Caco-2 (cell line): Measurements from ENCODE around the gene ABHD16A. TPM values are rescaled to one million over a fixed set of nuclear protein-coding genes. Genes with fewer than 3 reads are reported as not detected.

Experiments
- BruUV-seq: library from RNA; stranded (reverse); fragments of 400-500 nt; replicated peaks from 2 replicates; lab custom pipeline; 2021; lab: Mats Ljungman, UMichigan
- CTCF ChIA-PET: fragments of 300-600 bp; sonication (Branson Sonifier 250); formaldehyde crosslinking; loops from one replicate; lab custom pipeline; 2022; ENCODE audit warnings: antibody characterized with exemption; lab: Charles Lee
- POLR2A ChIA-PET: fragments of 300-600 bp; sonication (Branson Sonifier 250); formaldehyde crosslinking; loops from one replicate; lab custom pipeline; 2022; ENCODE audit warnings: antibody characterized with exemption; lab: Charles Lee
- DNase-seq, 2 experiments: peaks; one replicate each; pipeline versions ENCODE4 v3.0.0 to v3.0.0-alpha.2; 2020 to 2022
- H3K27me3 ChIP-seq: replicated peaks from 2 replicates; pipeline ENCODE4 v1.6.0; 2011; ENCODE audit warnings: low read length; ENCODE audit not compliant: control insufficient read depth, insufficient read depth
- H3K36me3 ChIP-seq: 2 replicates; pipeline ENCODE4 v1.5.1; 2011; ENCODE audit warnings: low read length; ENCODE audit not compliant: control insufficient read depth, insufficient read depth
- H3K4me1 ChIP-seq: fragments of 250-450 bp; sonication (Bioruptor Pico); 2 replicates; pipeline ENCODE4 v1.5.1; 2020; ENCODE audit warnings: mild to moderate bottlenecking
- H3K4me3 ChIP-seq: 2 replicates; pipeline ENCODE4 v1.5.1; 2011; ENCODE audit warnings: low read depth, mild to moderate bottlenecking, control low read depth, low read length
- H3K9me3 ChIP-seq: fragments of 250-450 bp; sonication (Bioruptor Pico); 2 replicates; pipeline ENCODE4 v1.5.1; 2020; ENCODE audit warnings: mild to moderate bottlenecking, moderate library complexity
- H3K27ac Mint-ChIP-seq: one replicate; pipeline ENCODE4 v1.8.0; 2022; ENCODE audit warnings: mixed read lengths; ENCODE audit not compliant: unreplicated experiment
- H3K27me3 Mint-ChIP-seq: one replicate; pipeline ENCODE4 v1.8.0; 2022; ENCODE audit warnings: mixed read lengths; ENCODE audit not compliant: insufficient read depth, unreplicated experiment
- H3K36me3 Mint-ChIP-seq: one replicate; pipeline ENCODE4 v1.8.0; 2022; ENCODE audit warnings: mild to moderate bottlenecking, mixed read lengths; ENCODE audit not compliant: insufficient read depth, unreplicated experiment
- H3K4me1 Mint-ChIP-seq: one replicate; pipeline ENCODE4 v1.8.0; 2022; ENCODE audit warnings: low read depth, mixed read lengths; ENCODE audit not compliant: unreplicated experiment
- H3K4me3 Mint-ChIP-seq: one replicate; pipeline ENCODE4 v1.8.0; 2022; ENCODE audit warnings: mild to moderate bottlenecking, moderate library complexity, mixed read lengths; ENCODE audit not compliant: unreplicated experiment
- H3K9me3 Mint-ChIP-seq: one replicate; pipeline ENCODE4 v1.8.0; 2022; ENCODE audit warnings: mixed read lengths; ENCODE audit not compliant: unreplicated experiment
- intact Hi-C: fragments of 100-400 bp; cut with micrococcal nuclease; formaldehyde crosslinking; loops from one replicate; pipeline ENCODE4 v1.10.0; 2022; ENCODE audit not compliant: unreplicated experiment
- total RNA-seq: library from RNA; stranded (reverse); gene quantifications from 2 replicates; pipeline ENCODE4 v1.2.3, GENCODE V29; 2022
- TF ChIP-seq, protein P1 (sequence below), 2 experiments: fragments of 200-600 bp in 1 of 2; IDR thresholded peaks; 1 replicate in 1 of 2; 2 replicates in 1 of 2; pipeline versions ENCODE4 v1.5.1 to v1.8.0; 2011 to 2022; ENCODE audit warnings: antibody characterized with exemption in 1 of 2, control low read depth in 1 of 2, inconsistent platforms in 1 of 2, low read depth in 1 of 2, low read length in 1 of 2, mild to moderate bottlenecking in 1 of 2, moderate library complexity in 1 of 2; ENCODE audit not compliant: insufficient read depth in 1 of 2, severe bottlenecking in 1 of 2, unreplicated experiment in 1 of 2

The ABHD16A gene
- total RNA-seq, 1 experiment from 2014 or later = 62.7 TPM

DNA sequence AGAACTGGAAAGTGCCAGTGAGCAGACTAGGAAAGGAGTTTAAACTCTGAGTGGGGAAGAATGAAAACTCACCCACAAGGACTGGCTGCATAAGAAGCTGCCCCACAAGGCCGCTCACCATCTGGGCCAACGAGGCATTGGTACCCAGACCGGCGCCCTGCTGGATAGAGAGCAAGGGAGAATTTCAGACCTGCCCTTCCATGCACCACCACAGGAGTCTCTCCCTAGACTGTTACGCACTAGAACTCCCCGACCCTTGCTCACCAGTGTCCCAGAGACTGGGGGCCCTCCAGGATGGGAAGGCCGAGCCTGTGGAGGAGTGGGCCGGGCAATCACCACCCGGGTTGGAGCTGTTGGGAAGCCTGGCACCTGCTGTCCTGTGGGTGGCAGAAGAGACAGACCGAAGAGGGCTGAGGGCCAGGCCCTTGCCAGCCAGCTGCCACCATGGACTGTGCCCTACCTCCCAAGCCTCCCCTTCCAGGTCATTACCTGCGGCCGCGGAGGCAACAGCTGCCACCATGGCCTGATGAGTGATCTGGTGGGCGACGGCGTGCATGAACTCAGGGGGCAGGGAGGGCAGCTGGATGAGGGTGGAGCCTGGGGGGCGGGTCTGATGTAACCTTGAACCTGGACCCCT, 59.2 kb downstream of the ABHD16A start:
- no peaks in the 10 kb centered on the region for H3K9me3 ChIP-seq
- no peaks in the 10 kb centered on the region for H3K27me3 Mint-ChIP-seq
- POLR2A ChIA-PET = interaction anchor here (1.0 kb wide), 1 partner anchor 12 kb away, joined by 3 read pairs; the partner anchor contains the start of gene APOM
- CTCF ChIA-PET = no interaction called here
- no peaks in the 10 kb centered on the region for H3K4me1 Mint-ChIP-seq
- peaks cover 13% of the 10 kb centered on the region for H3K36me3 ChIP-seq
- intact Hi-C loops = no loop called here
- H3K4me3 Mint-ChIP-seq = no peak overlapping the region
- no peak overlapping the region for H3K27ac Mint-ChIP-seq
- no TSS peak for BruUV-seq
- peaks cover 75% of the 10 kb centered on the region for H3K36me3 Mint-ChIP-seq
- H3K4me3 ChIP-seq = no peak overlapping the region
- TF ChIP-seq, protein P1, sequence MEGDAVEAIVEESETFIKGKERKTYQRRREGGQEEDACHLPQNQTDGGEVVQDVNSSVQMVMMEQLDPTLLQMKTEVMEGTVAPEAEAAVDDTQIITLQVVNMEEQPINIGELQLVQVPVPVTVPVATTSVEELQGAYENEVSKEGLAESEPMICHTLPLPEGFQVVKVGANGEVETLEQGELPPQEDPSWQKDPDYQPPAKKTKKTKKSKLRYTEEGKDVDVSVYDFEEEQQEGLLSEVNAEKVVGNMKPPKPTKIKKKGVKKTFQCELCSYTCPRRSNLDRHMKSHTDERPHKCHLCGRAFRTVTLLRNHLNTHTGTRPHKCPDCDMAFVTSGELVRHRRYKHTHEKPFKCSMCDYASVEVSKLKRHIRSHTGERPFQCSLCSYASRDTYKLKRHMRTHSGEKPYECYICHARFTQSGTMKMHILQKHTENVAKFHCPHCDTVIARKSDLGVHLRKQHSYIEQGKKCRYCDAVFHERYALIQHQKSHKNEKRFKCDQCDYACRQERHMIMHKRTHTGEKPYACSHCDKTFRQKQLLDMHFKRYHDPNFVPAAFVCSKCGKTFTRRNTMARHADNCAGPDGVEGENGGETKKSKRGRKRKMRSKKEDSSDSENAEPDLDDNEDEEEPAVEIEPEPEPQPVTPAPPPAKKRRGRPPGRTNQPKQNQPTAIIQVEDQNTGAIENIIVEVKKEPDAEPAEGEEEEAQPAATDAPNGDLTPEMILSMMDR (IDR thresholded peaks at IDR 0.05; ENCODE audit: insufficient read depth in 1 of 2, low read depth in 1 of 2, low read length in 1 of 2, severe bottlenecking in 1 of 2, unreplicated experiment in 1 of 2) = no peak
- no peaks in the 10 kb centered on the region for H3K4me1 ChIP-seq
- H3K9me3 Mint-ChIP-seq = no peaks in the 10 kb centered on the region
- no peaks in the 10 kb centered on the region for H3K27me3 ChIP-seq
- DNase-seq = no peak

DNA sequence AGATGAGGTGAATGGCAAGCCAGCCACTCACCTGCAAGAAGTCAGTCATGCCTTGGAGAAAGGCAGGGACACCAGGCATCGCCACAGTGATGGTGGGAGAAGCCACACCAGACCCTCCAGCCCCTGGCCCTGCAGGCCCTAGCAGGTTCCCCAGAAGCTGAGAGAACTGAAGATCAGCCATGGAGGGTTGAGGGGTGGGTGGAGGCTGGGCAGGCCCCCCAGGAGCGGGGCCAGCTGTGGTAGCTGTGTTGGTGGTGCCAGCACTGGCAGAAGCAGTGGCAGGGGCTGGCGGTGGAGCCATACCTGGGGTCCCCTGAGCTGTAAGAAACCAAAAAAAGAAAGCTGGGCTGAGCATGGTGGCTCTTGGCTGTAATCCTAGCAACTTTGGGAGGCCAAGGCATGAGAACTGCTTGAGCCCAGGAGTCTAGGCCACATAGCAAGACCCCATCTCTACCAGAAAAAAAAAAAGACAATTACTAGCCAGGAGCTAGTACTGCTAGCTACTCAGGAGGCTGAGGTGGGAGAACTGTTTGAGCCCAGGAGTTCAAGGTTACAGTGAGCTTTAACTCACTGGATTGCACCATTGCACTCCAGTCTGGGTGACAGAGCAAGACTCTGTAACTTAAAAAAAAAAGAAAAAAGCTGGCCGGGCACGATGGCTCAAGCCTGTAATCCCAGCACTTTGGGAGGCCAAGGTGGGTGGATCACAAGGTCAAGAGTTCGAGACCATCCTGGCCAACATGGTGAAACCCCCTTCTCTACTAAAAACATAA, 60.1 kb downstream of the ABHD16A start:
- peaks cover 76% of the 10 kb centered on the region for H3K36me3 Mint-ChIP-seq

DNA sequence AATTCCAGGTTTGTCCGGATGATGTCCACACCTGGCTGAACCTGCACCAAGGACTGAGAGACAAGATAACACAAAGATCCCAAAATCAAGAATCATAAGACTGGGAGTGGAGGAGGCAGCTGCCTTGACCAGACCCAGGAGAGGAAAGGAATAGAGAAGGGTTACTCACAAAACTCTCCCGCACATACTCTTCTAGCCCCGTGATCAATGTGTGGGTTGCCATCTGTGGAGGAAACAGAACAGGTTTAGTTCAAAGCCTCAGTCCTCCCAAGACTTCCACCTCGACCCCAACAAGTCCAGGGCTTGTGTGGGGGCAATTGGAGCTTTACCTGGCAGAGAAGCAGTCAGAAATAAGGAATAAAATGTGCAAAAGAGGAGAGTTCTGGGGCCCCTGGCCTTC, 61.8 kb downstream of the ABHD16A start:
- DNase-seq = no peak
- TF ChIP-seq, protein P1 (IDR thresholded peaks at IDR 0.05; ENCODE audit: insufficient read depth in 1 of 2, low read depth in 1 of 2, low read length in 1 of 2, severe bottlenecking in 1 of 2, unreplicated experiment in 1 of 2) = no peak
- Histone ChIP-seq H3K9me3 (no peaks in the 10 kb centered on the region), H3K4me1 (no peaks in the 10 kb centered on the region), H3K36me3 (peaks cover 8% of the 10 kb centered on the region), H3K27me3 (no peaks in the 10 kb centered on the region), H3K4me3 (no peak overlapping the region)
- intact Hi-C loops = no loop called here
- Mint-ChIP-seq H3K36me3 (peaks cover 81% of the 10 kb centered on the region), H3K4me1 (no peaks in the 10 kb centered on the region), H3K27me3 (no peaks in the 10 kb centered on the region), H3K4me3 (no peak overlapping the region), H3K9me3 (no peaks in the 10 kb centered on the region), H3K27ac (no peak overlapping the region)
- ChIA-PET CTCF (no interaction called here), POLR2A (no interaction called here)
- BruUV-seq = no TSS peak

More for the DNA sequence above, 60.1 kb downstream of the ABHD16A start:
- no peaks in the 10 kb centered on the region for H3K9me3 ChIP-seq
- no TSS peak for BruUV-seq
- H3K27ac Mint-ChIP-seq = no peak overlapping the region
- ChIA-PET POLR2A (interaction anchor here (0.6 kb wide), 1 partner anchor 18 kb away, joined by 4 read pairs; no protein-coding TSS in a partner anchor), CTCF (no interaction called here)
- no peaks in the 10 kb centered on the region for H3K27me3 Mint-ChIP-seq
- no peaks in the 10 kb centered on the region for H3K27me3 ChIP-seq
- H3K4me1 Mint-ChIP-seq = no peaks in the 10 kb centered on the region
- TF ChIP-seq, protein P1 (IDR thresholded peaks at IDR 0.05; ENCODE audit: insufficient read depth in 1 of 2, low read depth in 1 of 2, low read length in 1 of 2, severe bottlenecking in 1 of 2, unreplicated experiment in 1 of 2) = no peak
- no peaks in the 10 kb centered on the region for H3K9me3 Mint-ChIP-seq
- H3K4me1 ChIP-seq = no peaks in the 10 kb centered on the region
- intact Hi-C loops = no loop called here
- H3K36me3 ChIP-seq = peaks cover 10% of the 10 kb centered on the region
- no peak for DNase-seq
- H3K4me3 ChIP-seq = no peak overlapping the region
- H3K4me3 Mint-ChIP-seq = no peak overlapping the region
